ENCODE results near the gene PHACTR1. TPM values are rescaled to one million over a fixed set of nuclear protein-coding genes. Genes with fewer than 3 reads are reported as not detected.

Gene PHACTR1
- polyA plus RNA-seq, 2 of the 4 experiments (the other 2 are of a cell fraction), result not detected

GRCh38 chr6:12995419-12995818 is 278.9 kb downstream of the PHACTR1 start:
- no peak for ATAC-seq
- CTCF ChIA-PET, result no interaction called here
- H3K9me3 ChIP-seq, result peaks cover 8% of the 10 kb centered on the region; the same call in 1 of the 3 replicates
- no peak overlapping the region for H3K27ac ChIP-seq
- H3K4me2 ChIP-seq, result no peak overlapping the region
- no peak overlapping the region for H3K4me3 ChIP-seq
- POLR2A ChIA-PET, result no interaction called here
- WGBS (ENCODE audit: missing lambda C conversion rate), result 42% methylated on average over 4 of the region's 4 CpGs
- no peak for TF ChIP-seq CEBPB (IDR thresholded peaks at IDR 0.05)
- TF ChIP-seq MAZ (IDR thresholded peaks at IDR 0.05; ENCODE audit: borderline replicate concordance, low read depth, low read length), result no peak
- no peak for TF ChIP-seq HOXB13 (CRISPR knock-in tag; IDR thresholded peaks at IDR 0.05; ENCODE audit: low read depth)
- no peak for TF ChIP-seq RNF2 (IDR thresholded peaks at IDR 0.05; ENCODE audit: borderline replicate concordance, low read depth)
- no peak for TF ChIP-seq EHMT2 (IDR thresholded peaks at IDR 0.05; ENCODE audit: low read depth)
- no peak for TF ChIP-seq FOSL2 (IDR thresholded peaks at IDR 0.05)
- no peak for TF ChIP-seq FOSL2 (CRISPR knock-in tag; IDR thresholded peaks at IDR 0.05)
- no peak for TF ChIP-seq JUN (IDR thresholded peaks at IDR 0.05)
- no peak for TF ChIP-seq RARB (CRISPR knock-in tag; IDR thresholded peaks at IDR 0.05)
- no peak for TF ChIP-seq ZNF302 (CRISPR knock-in tag; IDR thresholded peaks at IDR 0.05)
- no peak for DNase-seq (ENCODE audit: low read depth in 1 of 2, low spot score in 1 of 2)
- H3K4me1 ChIP-seq, result no peaks in the 10 kb centered on the region
- FAIRE-seq, result no peak

GRCh38 chr6:13000537-13000936 is 284.0 kb downstream of the PHACTR1 start:
- CTCF ChIA-PET, result no interaction called here
- H3K9me3 ChIP-seq, result no peaks in the 10 kb centered on the region
- no peak for FAIRE-seq

GRCh38 chr6:13001927-13002326 is 285.4 kb downstream of the PHACTR1 start:
- WGBS (ENCODE audit: missing lambda C conversion rate), result 15% methylated on average over 3 of the region's 3 CpGs
- FAIRE-seq (no peak), ATAC-seq (no peak), DNase-seq (ENCODE audit: low read depth in 1 of 2, low spot score in 1 of 2) (no peak)
- Histone ChIP-seq H3K9me3 (no peaks in the 10 kb centered on the region), H3K4me3 (no peak overlapping the region), H3K4me2 (no peak overlapping the region), H3K4me1 (no peaks in the 10 kb centered on the region), H3K27ac (no peak overlapping the region)
- CTCF ChIA-PET, result interaction anchor here (1.1 kb wide), 2 partner anchors 15 to 16 kb away, joined by 3 to 4 read pairs; no protein-coding TSS in a partner anchor
- POLR2A ChIA-PET, result no interaction called here
- no peak for TF ChIP-seq BCL3 (IDR thresholded peaks at IDR 0.05)
- TF ChIP-seq ZNF302 (CRISPR knock-in tag; IDR thresholded peaks at IDR 0.05), result no peak
- TF ChIP-seq HDAC2 (IDR thresholded peaks at IDR 0.05), result no peak
- no peak for TF ChIP-seq NR3C1 (IDR thresholded peaks at IDR 0.05)
- TF ChIP-seq PBX3 (IDR thresholded peaks at IDR 0.05), result no peak
- no peak for TF ChIP-seq FOSL2 (IDR thresholded peaks at IDR 0.05)
- TF ChIP-seq FOSL2 (CRISPR knock-in tag; IDR thresholded peaks at IDR 0.05), result no peak
- TF ChIP-seq RNF2 (IDR thresholded peaks at IDR 0.05; ENCODE audit: borderline replicate concordance, low read depth), result no peak
- no peak for TF ChIP-seq HMGXB4 (CRISPR knock-in tag; IDR thresholded peaks at IDR 0.05; ENCODE audit: borderline replicate concordance)
- no peak for TF ChIP-seq RAD21 (conservative IDR thresholded peaks at IDR 0.05 in 1 of 2, IDR thresholded peaks at IDR 0.05 in 1 of 2)
- no peak for TF ChIP-seq ZC3H11A (IDR thresholded peaks at IDR 0.05)

More at GRCh38 chr6:13000537-13000936, 284.0 kb downstream of the PHACTR1 start:
- no peak overlapping the region for H3K27ac ChIP-seq
- ATAC-seq, result no peak
- TF ChIP-seq MAFK (IDR thresholded peaks at IDR 0.05; ENCODE audit: partially characterized antibody) (no peak), JUNB (IDR thresholded peaks at IDR 0.05) (no peak), EHF (CRISPR knock-in tag; IDR thresholded peaks at IDR 0.05) (no peak), MAZ (IDR thresholded peaks at IDR 0.05; ENCODE audit: borderline replicate concordance, low read depth, low read length) (no peak), ZSCAN20 (CRISPR knock-in tag; IDR thresholded peaks at IDR 0.05) (no peak)
- H3K4me2 ChIP-seq, result no peak overlapping the region
- H3K4me3 ChIP-seq, result no peak overlapping the region
- no peaks in the 10 kb centered on the region for H3K4me1 ChIP-seq
- no peak for DNase-seq (ENCODE audit: low read depth in 1 of 2, low spot score in 1 of 2)
- POLR2A ChIA-PET, result no interaction called here

Data from A549 (cell line).